ENCODE data around the gene TMEM253.

- TF ChIP-seq, protein P1, sequence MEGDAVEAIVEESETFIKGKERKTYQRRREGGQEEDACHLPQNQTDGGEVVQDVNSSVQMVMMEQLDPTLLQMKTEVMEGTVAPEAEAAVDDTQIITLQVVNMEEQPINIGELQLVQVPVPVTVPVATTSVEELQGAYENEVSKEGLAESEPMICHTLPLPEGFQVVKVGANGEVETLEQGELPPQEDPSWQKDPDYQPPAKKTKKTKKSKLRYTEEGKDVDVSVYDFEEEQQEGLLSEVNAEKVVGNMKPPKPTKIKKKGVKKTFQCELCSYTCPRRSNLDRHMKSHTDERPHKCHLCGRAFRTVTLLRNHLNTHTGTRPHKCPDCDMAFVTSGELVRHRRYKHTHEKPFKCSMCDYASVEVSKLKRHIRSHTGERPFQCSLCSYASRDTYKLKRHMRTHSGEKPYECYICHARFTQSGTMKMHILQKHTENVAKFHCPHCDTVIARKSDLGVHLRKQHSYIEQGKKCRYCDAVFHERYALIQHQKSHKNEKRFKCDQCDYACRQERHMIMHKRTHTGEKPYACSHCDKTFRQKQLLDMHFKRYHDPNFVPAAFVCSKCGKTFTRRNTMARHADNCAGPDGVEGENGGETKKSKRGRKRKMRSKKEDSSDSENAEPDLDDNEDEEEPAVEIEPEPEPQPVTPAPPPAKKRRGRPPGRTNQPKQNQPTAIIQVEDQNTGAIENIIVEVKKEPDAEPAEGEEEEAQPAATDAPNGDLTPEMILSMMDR (IDR thresholded peaks at IDR 0.05), result no peak
- TF ChIP-seq POLR2A (IDR thresholded peaks at IDR 0.05), result no peak
Measured at GRCh38 chr14:21060614-21061346, 40.1 kb upstream of the TMEM253 start.

All from Peyer's patch (tissue), 4 donors.